Endometrial microvascular endothelial cells (primary cell): Measurements from ENCODE around the gene RAD17. TPM values are rescaled to one million over a fixed set of nuclear protein-coding genes. Genes with fewer than 3 reads are reported as not detected.
"Not testable (repeated sequence)": the region's sequence is repeated elsewhere in the genome, so short reads cannot be mapped to it uniquely, and the experiment has no call there.

Experiments
- in situ Hi-C: cut with HindIII; loops from 2 replicates; pipeline ENCODE4 v1.10.0; 2017; ENCODE audit warnings: low sequenced_read_pairs, low pct_unique_long_range_greater_than_20kb; ENCODE audit errors: inconsistent ontology term
- total RNA-seq: library from RNA; depleted of rRNA; stranded (reverse); fragments of >200 nt; gene quantifications from one replicate; pipeline ENCODE4 v1.2.3, GENCODE V29; 2015; ENCODE audit errors: inconsistent ontology term

RAD17 gene
- 15.2 TPM for total RNA-seq

DNA sequence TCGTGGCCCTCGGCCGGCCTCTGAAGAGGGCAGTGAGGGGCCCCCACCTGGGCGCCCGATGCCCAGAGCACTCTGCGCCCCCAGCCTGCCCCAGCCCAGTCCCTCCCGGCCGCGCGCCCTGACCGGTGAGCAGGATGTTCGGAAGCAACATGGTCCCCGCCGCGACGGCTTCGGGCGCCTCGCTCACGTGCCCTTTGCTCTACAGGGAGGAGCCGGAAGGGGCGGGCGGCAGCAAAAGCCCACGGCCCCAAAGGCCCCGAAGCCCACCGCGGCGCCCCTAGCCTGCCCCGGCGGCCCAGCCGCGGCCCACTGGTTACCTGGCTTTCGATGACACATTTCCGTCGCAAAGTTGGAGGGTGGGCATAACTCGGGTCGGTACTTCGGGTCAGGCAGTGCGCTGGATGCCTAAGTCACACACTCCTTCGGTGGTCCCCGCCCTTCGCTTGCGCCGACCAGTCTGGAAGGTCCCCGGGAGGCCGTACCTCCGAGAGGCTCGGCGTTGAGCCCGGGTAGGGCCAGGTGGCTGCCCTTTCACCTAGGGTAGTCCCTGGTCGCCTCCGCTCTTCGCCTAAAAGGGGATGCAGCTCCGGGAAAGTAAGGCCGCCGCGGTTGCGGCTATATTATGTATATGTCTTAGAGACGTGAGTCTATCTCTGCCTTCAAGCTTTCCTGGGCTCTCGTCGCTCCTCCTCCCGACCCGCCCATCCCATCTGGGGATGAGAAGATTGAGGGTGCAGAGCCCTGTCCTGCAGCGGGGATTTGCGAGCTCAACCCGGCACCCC is at the start of gene RAD17, which contains the start of the genes AK6 and TAF9:
Gene RAD17 (plus strand): TSS at position 479 of the 782 bp plus-strand sequence. CDS start 2,391 bp downstream, outside the sequence.
Gene AK6 (minus strand): TSS at position 181 of the 782 bp plus-strand sequence. CDS start 30 bp downstream, at position 151.
Gene TAF9 (minus strand): TSS at position 181 of the 782 bp plus-strand sequence. CDS start 3,783 bp downstream, outside the sequence.
- in situ Hi-C loops: no loop called here

- in situ Hi-C loops: no loop called here
Observed at GRCh38 chr5:69326365-69326764, 43.3 kb upstream of the RAD17 start.

- in situ Hi-C loops: no loop called here
Observed at GRCh38 chr5:69329905-69330489, 39.6 kb upstream of the RAD17 start.

- in situ Hi-C loops: no loop called here
Observed at GRCh38 chr5:69331528-69332445, 37.8 kb upstream of the RAD17 start.

DNA sequence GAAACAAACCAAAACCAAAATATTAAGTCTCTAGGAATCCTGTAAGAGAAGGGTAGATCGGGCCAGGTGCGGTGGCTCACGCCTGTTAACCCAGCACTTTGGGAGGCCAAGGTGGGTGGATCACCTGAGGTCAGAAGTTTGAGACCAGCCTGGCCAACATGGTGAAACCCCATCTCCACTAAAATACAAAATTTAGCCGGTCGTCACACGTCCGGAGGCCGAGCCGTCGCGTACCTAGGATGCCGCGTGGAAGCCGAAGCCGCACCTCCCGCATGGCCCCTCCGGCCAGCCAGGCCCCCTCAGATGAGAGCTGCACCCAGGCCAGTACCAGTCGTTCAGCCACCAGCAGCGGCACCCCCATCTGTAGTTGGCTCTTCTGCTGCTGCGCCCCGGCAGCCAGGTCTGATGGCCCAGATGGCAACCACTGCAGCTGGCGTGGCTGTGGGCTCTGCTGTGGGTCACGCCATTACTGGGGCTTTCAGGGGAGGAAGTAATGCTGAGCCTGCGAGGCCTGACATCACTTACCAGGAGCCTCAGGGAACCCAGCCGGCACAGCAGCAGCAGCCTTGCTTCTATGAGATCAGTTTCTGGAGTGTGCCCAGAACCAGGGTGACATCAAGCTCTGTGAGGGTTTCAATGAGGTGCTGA is 35.8 kb upstream of the RAD17 start:
- in situ Hi-C loops: not testable (repeated sequence)

DNA sequence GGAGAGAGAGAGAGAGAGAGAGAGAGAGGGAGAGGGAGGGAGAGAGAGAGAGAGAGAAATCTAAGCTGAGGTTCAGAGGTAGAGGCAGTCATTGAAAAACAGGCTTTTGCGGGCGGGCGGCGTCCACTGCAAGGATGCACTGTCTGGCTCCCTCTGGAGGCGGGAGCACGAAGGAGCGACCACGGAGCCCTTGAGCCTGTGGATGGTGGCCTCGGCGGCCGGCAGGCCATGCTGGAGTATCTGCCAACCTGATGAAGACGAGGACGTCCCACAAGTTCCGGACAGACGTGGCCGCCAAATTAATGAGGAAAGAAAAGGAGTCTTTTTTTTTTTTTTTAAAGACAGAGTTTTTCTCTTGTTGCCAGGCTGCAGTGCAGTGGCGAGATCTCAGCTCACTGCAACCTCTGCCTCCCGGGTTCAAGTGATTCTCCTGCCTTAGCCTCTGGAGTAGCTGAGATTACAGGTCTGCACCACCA is 34.8 kb upstream of the RAD17 start:
- in situ Hi-C loops: no loop called here

DNA sequence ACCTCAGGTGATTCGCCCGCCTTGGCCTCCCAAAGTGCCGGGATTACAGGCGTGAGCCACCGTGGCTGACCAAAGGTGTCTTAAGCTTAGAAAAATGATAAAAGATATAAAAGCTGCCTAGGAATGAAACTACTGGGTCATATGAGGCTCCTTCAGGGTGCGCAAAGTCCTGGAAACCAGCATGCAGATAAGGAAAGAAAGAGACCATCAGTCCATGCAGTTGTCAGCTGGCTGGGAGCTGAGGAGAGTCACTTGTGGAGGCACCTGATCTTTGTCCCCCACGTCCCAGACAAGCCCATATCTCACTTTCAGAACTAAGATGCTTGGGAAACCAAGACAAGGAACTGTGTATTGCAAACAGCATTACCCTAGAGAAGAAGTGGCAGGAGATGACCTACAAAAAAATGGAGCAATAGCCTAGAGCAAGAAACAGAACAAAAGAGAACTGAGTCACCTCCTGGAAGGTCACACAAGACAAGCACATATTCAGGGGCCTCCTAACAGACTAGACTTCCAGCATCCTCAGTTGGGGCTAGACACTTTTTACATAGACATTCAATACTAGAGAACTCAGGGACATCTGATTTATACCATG is 34.2 kb upstream of the RAD17 start:
- in situ Hi-C loops: no loop called here

- in situ Hi-C loops: no loop called here
Observed at GRCh38 chr5:69341520-69342161, 28.0 kb upstream of the RAD17 start.

- in situ Hi-C loops: no loop called here
Observed at GRCh38 chr5:69343083-69343482, 26.5 kb upstream of the RAD17 start.

- in situ Hi-C loops: no loop called here
Observed at GRCh38 chr5:69350664-69351063, 19.0 kb upstream of the RAD17 start.

DNA sequence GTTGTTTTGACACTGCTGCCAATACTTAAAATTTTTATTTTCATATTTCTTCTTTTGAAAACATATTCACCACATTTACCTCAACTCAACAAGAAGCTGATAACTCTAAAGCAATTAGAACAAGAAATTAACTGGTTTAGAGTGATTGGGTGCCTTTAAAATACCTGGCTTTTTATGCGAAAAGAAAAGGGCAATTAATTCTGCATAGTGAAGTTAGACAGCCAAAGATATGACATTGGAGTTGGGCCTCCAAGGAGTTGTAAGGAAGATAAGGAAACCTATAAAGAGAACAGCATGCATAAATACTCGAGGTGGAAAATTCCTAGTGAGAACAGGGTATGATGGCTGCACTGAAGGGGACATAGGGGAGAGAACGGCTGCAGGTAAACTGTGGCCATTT is 9.9 kb upstream of the RAD17 start:
- in situ Hi-C loops: no loop called here

- in situ Hi-C loops: no loop called here
Observed at GRCh38 chr5:69360442-69360841, 9.2 kb upstream of the RAD17 start.

GRCh38 chr5:69364414-69364813 is 5.2 kb upstream of the RAD17 start:
- in situ Hi-C loops: no loop called here

- in situ Hi-C loops: no loop called here
Observed at GRCh38 chr5:69364850-69365249, 4.8 kb upstream of the RAD17 start.

DNA sequence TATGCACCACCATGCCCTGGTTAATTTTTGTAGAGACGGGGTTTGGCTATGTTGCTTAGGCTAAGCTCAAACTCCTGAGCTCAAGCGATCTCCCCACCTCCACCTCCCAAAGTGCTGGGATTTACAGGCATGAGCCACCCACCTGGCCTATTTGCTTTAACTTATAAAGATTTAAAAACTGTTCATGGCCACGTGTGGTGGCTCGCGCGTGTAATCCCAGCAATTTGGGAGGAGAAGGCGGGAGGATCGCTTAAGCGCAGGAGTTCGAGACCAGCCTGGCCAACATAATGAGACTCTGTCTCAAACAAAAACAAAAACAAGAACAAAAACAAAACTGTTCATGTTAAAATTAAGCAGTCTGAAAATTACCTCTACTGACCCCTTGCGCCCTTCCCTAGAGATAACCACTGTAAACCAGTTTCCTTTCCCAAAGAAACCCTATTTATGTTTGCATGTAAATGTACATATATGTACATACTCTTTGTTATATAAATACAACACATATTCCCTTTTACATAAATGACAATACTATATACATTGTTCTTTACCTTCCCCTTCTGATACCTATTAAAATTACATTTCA is 1.8 kb upstream of the RAD17 start:
- in situ Hi-C loops: no loop called here

- in situ Hi-C loops: no loop called here
Observed at GRCh38 chr5:69368458-69369339, 919 bp upstream of the RAD17 start.

DNA sequence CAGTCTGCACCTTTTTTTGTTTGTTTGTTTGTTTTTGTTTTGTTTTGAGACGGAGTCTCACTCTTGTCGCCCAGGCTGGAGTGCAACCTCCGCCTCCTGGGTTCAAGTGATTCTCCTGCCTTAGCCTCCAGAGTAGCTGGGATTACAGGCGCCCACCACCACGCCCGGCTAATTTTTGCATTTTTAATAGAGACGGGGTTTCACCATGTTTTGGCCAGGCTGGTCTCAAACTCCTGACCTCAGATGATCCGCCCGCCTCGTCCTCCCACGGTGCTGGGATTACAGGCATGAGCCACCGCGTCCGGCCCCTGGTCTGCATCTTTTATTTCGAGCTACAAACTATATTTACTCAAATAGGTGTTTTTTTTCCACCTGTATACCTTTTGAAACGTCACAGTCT is 717 bp downstream of the RAD17 start:
- in situ Hi-C loops: not testable (repeated sequence)
